Type B pancreatic cell (in vitro differentiated cells): ENCODE measurements around the gene NISCH. TPM values are rescaled to one million over a fixed set of nuclear protein-coding genes. Genes with fewer than 3 reads are reported as not detected.

ENCODE experiments used
- DNase-seq: peaks from one replicate; pipeline ENCODE4 v3.0.0; 2021; ENCODE audit warnings: mixed read lengths; ENCODE audit not compliant: unreplicated experiment; ENCODE audit errors: extremely low spot score
- H3K27ac Mint-ChIP-seq: 2 replicates; pipeline ENCODE4 v1.8.0; 2021; ENCODE audit warnings: mild to moderate bottlenecking, mixed read lengths
- H3K27me3 Mint-ChIP-seq: 2 replicates; pipeline ENCODE4 v1.8.0; 2021; ENCODE audit warnings: mixed read lengths
- H3K36me3 Mint-ChIP-seq: 2 replicates; pipeline ENCODE4 v1.8.0; 2021; ENCODE audit warnings: mixed read lengths
- H3K4me1 Mint-ChIP-seq: one replicate; pipeline ENCODE4 v1.8.0; 2021; ENCODE audit warnings: mixed read lengths; ENCODE audit not compliant: unreplicated experiment
- H3K4me3 Mint-ChIP-seq: 2 replicates; pipeline ENCODE4 v1.8.0; 2021; ENCODE audit warnings: mild to moderate bottlenecking, mixed read lengths
- H3K9me3 Mint-ChIP-seq: 2 replicates; pipeline ENCODE4 v1.8.0; 2021; ENCODE audit warnings: mixed read lengths
- total RNA-seq: library from RNA; stranded (reverse); gene quantifications from 2 replicates; pipeline ENCODE4 v1.2.1, GENCODE V29; 2021; ENCODE audit warnings: low replicate concordance
- TF ChIP-seq, protein P1 (sequence below): fragments of 200-600 bp; sonication (generic); conservative IDR thresholded peaks from 2 replicates; pipeline ENCODE4 v1.5.0; 2021; ENCODE audit warnings: antibody characterized with exemption, mild to moderate bottlenecking

Gene NISCH
- total RNA-seq, 1 donor from 2014 or later: 149 TPM

DNA sequence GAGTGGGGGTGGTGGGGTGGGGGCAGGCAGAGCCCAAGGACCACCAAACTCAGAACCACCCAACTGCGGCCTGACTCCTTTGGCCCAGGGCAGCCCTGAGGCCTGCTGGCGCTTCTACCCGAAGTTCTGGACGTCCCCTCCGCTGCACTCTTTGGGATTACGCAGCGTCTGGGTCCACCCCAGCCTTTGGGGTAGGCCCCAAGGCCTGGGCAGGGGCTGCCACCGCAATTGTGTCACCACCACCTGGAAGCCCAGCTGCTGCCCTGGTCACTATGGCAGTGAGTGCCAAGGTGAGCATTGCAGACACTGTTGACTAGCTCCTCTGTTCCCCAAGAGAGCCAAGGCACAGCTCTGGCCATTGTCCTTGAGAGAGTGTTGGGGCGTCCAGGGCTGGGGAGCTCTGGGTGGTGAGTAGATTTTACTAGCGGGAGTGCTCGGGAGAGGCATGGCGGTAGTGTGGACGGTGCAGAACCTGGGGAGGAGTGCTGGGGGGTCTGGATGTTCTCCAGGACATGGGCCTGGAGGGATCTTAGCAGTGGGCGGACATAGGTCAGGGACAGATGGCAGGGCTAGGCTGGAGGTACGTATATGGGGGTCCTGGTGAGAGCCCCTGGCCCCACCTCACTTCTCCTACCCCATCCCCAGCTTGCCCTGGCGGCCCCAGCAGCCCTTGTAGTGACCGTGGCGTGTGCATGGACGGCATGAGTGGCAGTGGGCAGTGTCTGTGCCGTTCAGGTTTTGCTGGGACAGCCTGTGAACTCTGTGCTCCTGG, 65.5 kb downstream of the NISCH start:
- peaks cover 3% of the 10 kb centered on the region for H3K4me1 Mint-ChIP-seq
- TF ChIP-seq, protein P1, sequence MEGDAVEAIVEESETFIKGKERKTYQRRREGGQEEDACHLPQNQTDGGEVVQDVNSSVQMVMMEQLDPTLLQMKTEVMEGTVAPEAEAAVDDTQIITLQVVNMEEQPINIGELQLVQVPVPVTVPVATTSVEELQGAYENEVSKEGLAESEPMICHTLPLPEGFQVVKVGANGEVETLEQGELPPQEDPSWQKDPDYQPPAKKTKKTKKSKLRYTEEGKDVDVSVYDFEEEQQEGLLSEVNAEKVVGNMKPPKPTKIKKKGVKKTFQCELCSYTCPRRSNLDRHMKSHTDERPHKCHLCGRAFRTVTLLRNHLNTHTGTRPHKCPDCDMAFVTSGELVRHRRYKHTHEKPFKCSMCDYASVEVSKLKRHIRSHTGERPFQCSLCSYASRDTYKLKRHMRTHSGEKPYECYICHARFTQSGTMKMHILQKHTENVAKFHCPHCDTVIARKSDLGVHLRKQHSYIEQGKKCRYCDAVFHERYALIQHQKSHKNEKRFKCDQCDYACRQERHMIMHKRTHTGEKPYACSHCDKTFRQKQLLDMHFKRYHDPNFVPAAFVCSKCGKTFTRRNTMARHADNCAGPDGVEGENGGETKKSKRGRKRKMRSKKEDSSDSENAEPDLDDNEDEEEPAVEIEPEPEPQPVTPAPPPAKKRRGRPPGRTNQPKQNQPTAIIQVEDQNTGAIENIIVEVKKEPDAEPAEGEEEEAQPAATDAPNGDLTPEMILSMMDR: no peak
- H3K9me3 Mint-ChIP-seq: no peaks in the 10 kb centered on the region
- H3K4me3 Mint-ChIP-seq: no peak overlapping the region
- no peaks in the 10 kb centered on the region for H3K27me3 Mint-ChIP-seq
- no peak overlapping the region for H3K27ac Mint-ChIP-seq
- no peak for DNase-seq
- peaks cover 10% of the 10 kb centered on the region for H3K36me3 Mint-ChIP-seq

GRCh38 chr3:52521488-52521824, 66.1 kb downstream of the NISCH start:
- H3K36me3 Mint-ChIP-seq: peaks cover 10% of the 10 kb centered on the region
- H3K27me3 Mint-ChIP-seq: no peaks in the 10 kb centered on the region
- H3K4me1 Mint-ChIP-seq: peaks cover 4% of the 10 kb centered on the region
- no peak overlapping the region for H3K4me3 Mint-ChIP-seq
- H3K27ac Mint-ChIP-seq: no peak overlapping the region
- no peaks in the 10 kb centered on the region for H3K9me3 Mint-ChIP-seq
- DNase-seq: no peak
- TF ChIP-seq, protein P1: no peak

GRCh38 chr3:52521881-52522650, 66.7 kb downstream of the NISCH start:
- no peaks in the 10 kb centered on the region for H3K27me3 Mint-ChIP-seq

GRCh38 chr3:52522651-52523251, 67.3 kb downstream of the NISCH start:
- TF ChIP-seq, protein P1: no peak
- no peak for DNase-seq
- Mint-ChIP-seq H3K9me3 (no peaks in the 10 kb centered on the region), H3K4me3 (no peak overlapping the region), H3K27ac (no peak overlapping the region), H3K27me3 (no peaks in the 10 kb centered on the region), H3K36me3 (peaks cover 10% of the 10 kb centered on the region), H3K4me1 (peaks cover 4% of the 10 kb centered on the region)

More at GRCh38 chr3:52521881-52522650, 66.7 kb downstream of the NISCH start:
- peaks cover 4% of the 10 kb centered on the region for H3K4me1 Mint-ChIP-seq
- peaks cover 10% of the 10 kb centered on the region for H3K36me3 Mint-ChIP-seq
- no peak overlapping the region for H3K27ac Mint-ChIP-seq
- H3K4me3 Mint-ChIP-seq: no peak overlapping the region
- no peaks in the 10 kb centered on the region for H3K9me3 Mint-ChIP-seq
- DNase-seq: no peak
- TF ChIP-seq, protein P1: no peak

DNA sequence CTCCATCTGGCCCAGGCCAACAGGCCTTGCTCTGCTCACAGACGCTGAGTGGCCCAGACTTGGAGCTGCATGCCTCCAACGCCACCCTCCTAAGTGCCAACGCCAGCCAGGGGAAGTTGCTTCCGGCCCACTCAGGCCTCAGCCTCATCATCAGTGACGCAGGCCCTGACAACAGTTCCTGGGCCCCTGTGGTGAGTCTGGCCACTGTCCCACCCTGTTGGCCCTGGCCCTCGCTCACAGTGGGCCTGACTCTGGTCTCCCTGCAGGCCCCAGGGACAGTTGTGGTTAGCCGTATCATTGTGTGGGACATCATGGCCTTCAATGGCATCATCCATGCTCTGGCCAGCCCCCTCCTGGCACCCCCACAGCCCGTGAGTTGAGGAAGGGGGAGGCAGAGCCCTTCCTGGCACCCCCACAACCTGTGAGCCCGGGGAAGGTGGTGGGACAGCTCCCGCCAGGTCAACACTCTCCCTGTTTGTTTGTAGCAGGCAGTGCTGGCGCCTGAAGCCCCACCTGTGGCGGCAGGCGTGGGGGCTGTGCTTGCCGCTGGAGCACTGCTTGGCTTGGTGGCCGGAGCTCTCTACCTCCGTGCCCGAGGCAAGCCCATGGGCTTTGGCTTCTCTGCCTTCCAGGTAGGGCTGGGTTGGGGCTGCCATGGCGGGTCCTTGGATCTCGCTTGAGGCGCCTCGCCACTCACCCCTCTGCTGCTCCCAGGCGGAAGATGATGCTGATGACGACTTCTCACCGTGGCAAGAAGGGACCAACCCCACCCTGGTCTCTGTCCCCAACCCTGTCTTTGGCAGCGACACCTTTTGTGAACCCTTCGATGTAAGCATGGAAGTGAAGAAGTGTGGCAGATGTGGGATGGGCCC, 68.2 kb downstream of the NISCH start:
- no peak overlapping the region for H3K4me3 Mint-ChIP-seq
- no peak for DNase-seq
- H3K9me3 Mint-ChIP-seq: no peaks in the 10 kb centered on the region
- TF ChIP-seq, protein P1: no peak
- no peaks in the 10 kb centered on the region for H3K27me3 Mint-ChIP-seq
- H3K27ac Mint-ChIP-seq: no peak overlapping the region
- peaks cover 4% of the 10 kb centered on the region for H3K4me1 Mint-ChIP-seq
- H3K36me3 Mint-ChIP-seq: peaks cover 10% of the 10 kb centered on the region
